ENCODE measurements around the gene MSX1.
"Not testable (repeated sequence)": the region's sequence is repeated elsewhere in the genome, so short reads cannot be mapped to it uniquely, and the experiment has no call there.

GRCh38 chr4:4822286-4822685 lies 37.2 kb upstream of the MSX1 start:
- not testable (repeated sequence) for TF ChIP-seq PAX5 (IDR thresholded peaks at IDR 0.05; ENCODE audit: insufficient read depth, low read length, severe bottlenecking); POLR2A (IDR thresholded peaks at IDR 0.05; ENCODE audit: low read depth, low read length); POLR2AphosphoS5 (IDR thresholded peaks at IDR 0.05; ENCODE audit: low read depth, low read length); TAF1 (IDR thresholded peaks at IDR 0.05; ENCODE audit: low read depth, low read length); POU2F2 (IDR thresholded peaks at IDR 0.05; ENCODE audit: low read depth, low read length); SPI1 (IDR thresholded peaks at IDR 0.05; ENCODE audit: low read depth, low read length)

All from GM12891 (cell line).